DMS 273 (cell line): ENCODE results near the gene SAMD4B.
"Not testable (repeated sequence)": the region's sequence is repeated elsewhere in the genome, so short reads cannot be mapped to it uniquely, and the experiment has no call there.

Source experiments
- DNase-seq: peaks from one replicate; lab custom pipeline; 2025; ENCODE audit not compliant: unreplicated experiment; lab: John Stamatoyannopoulos, UW

The SAMD4B gene

DNA sequence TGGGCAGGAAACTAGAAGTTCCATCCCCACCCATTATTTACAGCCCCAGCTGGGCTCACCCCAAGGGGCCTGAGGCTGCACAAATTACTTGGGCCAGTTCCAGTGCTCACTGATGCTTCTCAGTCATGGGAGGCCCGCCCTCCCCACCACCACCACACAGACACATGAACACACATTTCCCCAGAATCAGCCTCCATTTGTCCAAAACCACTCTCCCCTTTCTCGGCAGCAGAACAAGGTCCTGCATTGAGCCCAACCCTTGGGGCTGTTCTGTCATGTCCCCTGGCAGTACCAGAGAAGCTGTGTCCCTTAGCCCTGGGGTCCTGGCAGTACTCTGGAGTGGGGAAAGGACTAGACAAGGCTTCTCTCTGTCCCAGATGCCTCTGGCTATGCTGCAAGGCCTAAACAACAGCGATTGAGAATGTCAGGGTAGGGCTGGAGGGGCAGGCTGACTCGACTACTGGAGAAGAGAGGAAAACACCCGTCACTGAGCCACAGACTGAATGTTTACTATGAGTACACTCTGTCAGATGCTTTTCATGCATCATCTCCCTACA, 21.8 kb downstream of the SAMD4B start:
- DNase-seq = peak; percentile 16

- DNase-seq = no peak
These were observed 23.3 kb downstream of the SAMD4B start for GRCh38 chr19:39365531-39365930.

DNA sequence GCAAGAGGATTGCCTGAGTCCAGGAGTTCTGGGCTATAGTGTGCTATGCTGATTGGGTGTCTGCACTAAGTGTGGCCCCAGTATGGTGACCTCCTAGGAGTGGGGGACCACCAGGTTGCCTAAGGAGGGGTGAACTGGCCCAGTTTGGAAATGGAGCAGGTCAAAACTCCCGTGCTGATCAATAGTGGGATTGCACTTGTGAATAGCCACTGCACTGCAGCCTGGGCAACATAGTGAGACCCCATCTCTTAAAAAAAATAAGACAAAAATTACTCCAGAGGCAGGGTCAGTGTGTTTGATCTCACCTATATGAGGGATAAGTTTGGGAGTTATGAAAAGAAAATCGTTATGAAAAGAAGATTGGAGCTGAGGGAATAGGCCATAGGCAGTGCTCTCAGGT, 27.0 kb downstream of the SAMD4B start:
- DNase-seq = no peak

DNA sequence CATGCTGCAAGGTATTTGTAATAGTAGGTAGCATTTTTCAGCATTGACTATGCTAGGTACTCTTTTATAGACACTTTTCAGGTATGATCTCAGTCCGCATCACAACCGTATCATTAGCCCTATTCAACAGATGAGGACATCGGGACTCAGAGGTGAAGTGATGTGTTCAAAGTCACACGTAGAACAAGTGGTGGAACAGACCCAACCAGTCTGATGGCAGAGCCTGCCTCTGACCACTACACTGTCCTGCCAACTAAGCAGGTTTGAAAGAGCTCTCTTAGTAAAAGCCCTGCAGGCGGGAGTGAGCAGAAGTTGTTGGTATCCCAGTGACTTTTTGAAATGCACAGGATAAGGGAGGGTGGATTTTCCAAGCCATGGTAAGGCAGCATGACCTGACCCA, 28.5 kb downstream of the SAMD4B start:
- DNase-seq = no peak

DNA sequence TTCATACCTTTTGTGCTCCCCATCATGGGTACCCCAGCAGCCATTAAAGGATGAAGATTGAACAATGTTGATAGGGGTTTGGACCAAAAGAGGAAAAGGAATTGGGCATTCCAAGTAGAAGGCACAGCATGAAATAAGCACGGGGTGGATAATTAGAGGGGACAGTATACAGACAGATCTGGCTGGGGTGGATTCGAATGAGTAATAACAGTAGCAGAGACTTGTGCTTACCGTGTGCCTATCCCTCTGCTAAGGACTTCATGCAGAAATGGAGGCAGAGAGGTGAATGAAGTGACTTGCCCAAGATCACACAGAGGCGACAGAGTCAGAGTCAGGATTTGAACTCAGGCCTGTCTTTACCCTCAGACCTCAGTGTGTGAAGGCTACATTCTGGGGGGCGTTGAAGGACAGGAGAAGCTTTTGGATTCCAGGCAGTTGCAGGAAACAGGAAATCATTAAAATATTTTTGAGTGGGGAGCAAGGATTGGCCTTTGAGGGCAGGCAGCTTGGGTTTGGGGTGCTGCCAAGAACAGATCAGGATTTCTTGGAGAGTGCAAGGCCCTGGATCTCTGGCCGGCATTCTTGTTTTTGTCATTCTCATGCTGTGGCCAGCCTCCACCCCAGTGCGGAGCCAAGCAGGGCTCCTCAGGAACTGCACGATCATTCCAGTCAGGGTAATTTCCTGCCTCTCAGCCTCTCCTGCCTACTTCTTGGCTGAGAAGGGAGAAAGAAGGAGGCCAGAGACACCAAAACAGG, 30.0 kb downstream of the SAMD4B start:
- DNase-seq = no peak

GRCh38 chr19:39372941-39373340, 30.7 kb downstream of the SAMD4B start:
- no peak for DNase-seq

DNA sequence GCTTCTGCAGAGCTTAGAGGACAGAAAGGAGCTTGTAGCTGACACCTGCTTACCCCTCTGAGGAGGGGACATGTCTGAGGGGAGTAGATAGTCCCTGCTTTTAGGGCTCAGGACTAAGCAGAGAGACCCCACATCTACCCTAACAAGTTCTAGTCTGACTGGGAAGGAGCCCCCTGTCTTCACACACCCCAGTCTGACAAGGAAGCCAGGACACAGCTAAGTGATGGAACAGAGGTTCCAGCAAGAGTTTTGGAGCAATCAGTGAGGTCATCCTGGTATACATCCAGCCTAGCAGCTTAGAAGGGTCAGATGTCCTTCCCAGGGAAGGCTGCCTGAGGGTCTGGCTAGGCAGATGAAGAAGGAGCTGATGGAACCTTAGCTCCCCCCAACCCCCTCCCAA, 33.7 kb downstream of the SAMD4B start:
- no peak for DNase-seq

- no peak for DNase-seq
These were observed 35.4 kb downstream of the SAMD4B start for GRCh38 chr19:39377373-39378362.

GRCh38 chr19:39379366-39379765, 37.1 kb downstream of the SAMD4B start:
- DNase-seq = not testable (repeated sequence)

GRCh38 chr19:39379865-39380396, 37.7 kb downstream of the SAMD4B start:
- DNase-seq = no peak

GRCh38 chr19:39380521-39381502, 38.6 kb downstream of the SAMD4B start:
- DNase-seq = no peak

DNA sequence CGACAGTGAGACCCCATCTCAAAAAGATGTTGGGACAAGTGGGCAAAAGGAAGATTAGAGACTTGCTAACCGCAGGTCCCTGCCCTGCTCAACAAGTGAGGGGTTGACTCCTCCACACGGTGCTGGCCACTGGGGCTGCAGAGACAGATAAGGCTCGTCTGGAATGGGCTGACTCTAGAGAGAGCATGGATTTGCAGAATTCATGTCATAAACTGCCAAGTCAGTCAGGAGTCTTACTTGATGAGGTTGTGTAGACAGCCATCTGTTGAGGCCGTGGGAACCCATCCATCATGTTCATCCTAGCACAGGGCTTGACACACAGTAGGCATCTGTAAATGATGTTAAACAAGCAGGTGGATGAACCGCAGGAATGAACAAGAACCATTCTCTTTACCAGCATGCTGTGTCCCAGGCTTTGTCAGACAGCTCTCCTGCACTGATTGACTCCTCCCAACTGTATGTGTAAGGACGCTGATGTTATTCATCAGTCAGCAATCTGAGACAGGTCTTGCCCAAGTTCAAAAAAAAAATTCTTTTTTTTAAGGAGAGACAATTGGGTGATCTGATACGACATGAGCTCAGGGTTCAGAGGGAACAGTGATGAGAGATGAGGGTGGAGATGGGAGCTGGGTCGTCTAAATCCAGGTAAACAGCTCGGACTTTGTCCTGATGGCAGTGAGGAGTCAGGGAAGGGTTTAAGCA, 39.8 kb downstream of the SAMD4B start:
- no peak for DNase-seq

DNA sequence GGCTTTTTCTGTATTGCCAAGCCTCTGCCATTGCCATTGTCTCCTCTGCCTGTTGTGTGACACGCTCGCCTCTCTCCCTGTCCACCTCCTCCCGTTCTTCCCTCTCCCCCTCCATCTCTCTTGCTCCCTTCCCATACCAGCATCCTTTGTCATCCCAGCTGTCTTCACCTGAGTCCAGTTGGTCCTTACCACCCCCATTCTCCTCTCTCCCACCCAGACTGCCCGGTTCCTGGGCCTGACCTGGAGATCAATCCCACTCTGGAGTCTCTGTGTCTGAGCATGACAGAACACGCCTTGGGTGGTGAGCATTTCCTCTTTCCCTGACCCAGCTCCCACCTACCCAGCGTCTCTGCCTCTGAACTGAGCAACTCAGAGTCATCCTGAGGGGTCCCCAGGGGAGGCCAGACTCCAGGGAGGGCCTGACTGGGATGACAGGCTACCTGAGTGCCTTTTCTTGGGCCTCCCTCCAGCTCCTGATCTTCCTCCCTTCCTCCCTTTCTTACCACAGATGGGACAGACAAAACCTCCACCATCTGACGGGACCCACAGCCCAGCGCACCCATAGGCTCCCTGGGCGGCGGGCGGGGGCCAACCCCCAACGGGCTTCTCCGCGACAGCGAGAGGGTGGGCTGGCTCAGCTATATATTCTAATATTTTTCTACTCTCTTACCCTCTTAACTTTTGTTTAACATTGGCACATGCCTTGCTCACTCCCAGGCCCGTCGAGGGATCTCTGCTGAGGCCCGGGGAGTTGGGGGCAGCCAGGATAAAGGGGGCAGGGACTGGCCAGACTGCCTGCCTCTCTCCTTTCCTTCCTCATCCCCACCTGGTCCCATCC, 41.0 kb downstream of the SAMD4B start:
- no peak for DNase-seq

GRCh38 chr19:39384839-39385568, 42.8 kb downstream of the SAMD4B start:
- no peak for DNase-seq

GRCh38 chr19:39385629-39386411, 43.6 kb downstream of the SAMD4B start:
- no peak for DNase-seq

GRCh38 chr19:39386557-39386956, 44.3 kb downstream of the SAMD4B start:
- DNase-seq = no peak

GRCh38 chr19:39388657-39389056, 46.4 kb downstream of the SAMD4B start:
- no peak for DNase-seq
